ENCODE data around the gene THNSL1. TPM values are rescaled to one million over a fixed set of nuclear protein-coding genes. Genes with fewer than 3 reads are reported as not detected.
"Not testable (repeated sequence)": the region's sequence is repeated elsewhere in the genome, so short reads cannot be mapped to it uniquely, and the experiment has no call there.

THNSL1 gene
- total RNA-seq: 4.3 and 5.6 TPM in 2 replicates
- 1.6 and 2.2 TPM in 2 replicates for polyA plus RNA-seq
- polyA plus RNA-seq (2012): 1.4 and 2.2 TPM in 2 replicates
- 0.07 and 0.20 TPM in 2 replicates for polyA minus RNA-seq (ENCODE audit: low replicate concordance)

DNA sequence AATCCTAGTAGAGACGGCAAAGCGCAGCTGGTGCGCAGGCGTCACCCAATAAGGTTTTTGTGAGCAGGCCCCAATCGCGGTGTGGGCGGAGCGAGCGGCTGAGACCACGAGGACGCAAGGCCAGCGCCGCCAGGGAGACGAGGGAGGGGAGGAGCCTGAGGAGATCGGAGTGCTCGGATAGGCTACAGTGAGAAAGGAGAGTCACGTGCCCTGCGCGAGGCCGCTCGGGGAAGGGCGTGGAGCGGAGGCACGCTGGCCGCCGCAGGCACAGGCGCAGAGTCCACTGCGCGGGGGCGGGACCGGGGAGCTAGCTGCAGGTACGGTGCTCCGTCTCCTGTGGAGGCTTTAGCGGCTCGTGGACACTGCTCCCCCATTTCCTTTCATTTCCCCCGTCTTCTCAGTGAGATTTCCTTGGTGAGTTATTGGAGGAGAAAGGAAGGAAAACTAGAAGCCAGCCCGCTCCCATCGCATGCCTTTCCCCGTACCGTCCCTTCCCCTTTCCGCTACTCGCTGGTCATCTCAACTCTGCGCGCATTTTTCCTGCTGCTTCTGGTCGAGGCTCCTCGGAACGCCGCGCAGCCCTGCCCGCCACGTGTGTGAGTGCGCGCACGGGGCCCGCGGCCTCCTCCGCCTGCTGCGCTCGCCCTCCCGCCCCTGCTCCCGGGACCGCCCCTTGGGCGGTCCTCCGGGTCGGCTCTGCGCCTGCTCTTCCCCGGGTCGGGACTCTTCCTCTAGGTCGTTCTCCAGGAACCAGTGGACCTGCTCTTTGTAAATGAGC, at the start of gene THNSL1:
THNSL1 (plus strand) TSS at position 237 of the 778 bp plus-strand sequence. CDS start 6,612 bp downstream, outside the sequence.
- Histone ChIP-seq H3K4me1 (ENCODE audit: control insufficient read depth, extremely low read depth, insufficient read depth, low read length) (no peaks in the 10 kb centered on the region), H3K27me3 (ENCODE audit: control insufficient read depth, insufficient read depth, low read length) (no peaks in the 10 kb centered on the region), H4K20me1 (ENCODE audit: control insufficient read depth, extremely low read depth, insufficient read depth, low read length) (no peaks in the 10 kb centered on the region), H3K27ac (ENCODE audit: insufficient read depth, low read length) (peak within 1 kb of the TSS; percentile 82), H3K4me2 (ENCODE audit: extremely low read depth, insufficient read depth, low read length) (peak within 1 kb of the TSS; percentile 95), H3K9ac (ENCODE audit: insufficient read depth, low read length) (peak within 1 kb of the TSS; percentile 70), H3K4me3 (replicated peaks in 1 of 4; ENCODE audit: control extremely low read depth in 1 of 4, insufficient read depth in 1 of 4, low read depth in 3 of 4, low read length in 4 of 4) (peak within 1 kb of the TSS; percentile 61 to 80 (median 74)), H3K9me3 (ENCODE audit: control insufficient read depth, insufficient read depth, low read depth, low read length) (no peaks in the 10 kb centered on the region), H3K79me2 (ENCODE audit: control insufficient read depth, insufficient read depth, low read length) (no peaks in the 10 kb centered on the region), H3K36me3 (ENCODE audit: control insufficient read depth, insufficient read depth, low read length) (no peaks in the 10 kb centered on the region), H2AFZ (ENCODE audit: low read length) (peak within 1 kb of the TSS; percentile 98)
- no peak for TF ChIP-seq EZH2 (IDR thresholded peaks at IDR 0.05; ENCODE audit: low read length, missing control alignments)
- TF ChIP-seq, protein P1, sequence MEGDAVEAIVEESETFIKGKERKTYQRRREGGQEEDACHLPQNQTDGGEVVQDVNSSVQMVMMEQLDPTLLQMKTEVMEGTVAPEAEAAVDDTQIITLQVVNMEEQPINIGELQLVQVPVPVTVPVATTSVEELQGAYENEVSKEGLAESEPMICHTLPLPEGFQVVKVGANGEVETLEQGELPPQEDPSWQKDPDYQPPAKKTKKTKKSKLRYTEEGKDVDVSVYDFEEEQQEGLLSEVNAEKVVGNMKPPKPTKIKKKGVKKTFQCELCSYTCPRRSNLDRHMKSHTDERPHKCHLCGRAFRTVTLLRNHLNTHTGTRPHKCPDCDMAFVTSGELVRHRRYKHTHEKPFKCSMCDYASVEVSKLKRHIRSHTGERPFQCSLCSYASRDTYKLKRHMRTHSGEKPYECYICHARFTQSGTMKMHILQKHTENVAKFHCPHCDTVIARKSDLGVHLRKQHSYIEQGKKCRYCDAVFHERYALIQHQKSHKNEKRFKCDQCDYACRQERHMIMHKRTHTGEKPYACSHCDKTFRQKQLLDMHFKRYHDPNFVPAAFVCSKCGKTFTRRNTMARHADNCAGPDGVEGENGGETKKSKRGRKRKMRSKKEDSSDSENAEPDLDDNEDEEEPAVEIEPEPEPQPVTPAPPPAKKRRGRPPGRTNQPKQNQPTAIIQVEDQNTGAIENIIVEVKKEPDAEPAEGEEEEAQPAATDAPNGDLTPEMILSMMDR (conservative IDR thresholded peaks at IDR 0.05 in 1 of 2, IDR thresholded peaks at IDR 0.05 in 1 of 2; ENCODE audit: low read depth in 1 of 2, low read length in 2 of 2): no peak
- peak; percentile 98 to 99 for DNase-seq (ENCODE audit: low read depth in 2 of 2)

DNA sequence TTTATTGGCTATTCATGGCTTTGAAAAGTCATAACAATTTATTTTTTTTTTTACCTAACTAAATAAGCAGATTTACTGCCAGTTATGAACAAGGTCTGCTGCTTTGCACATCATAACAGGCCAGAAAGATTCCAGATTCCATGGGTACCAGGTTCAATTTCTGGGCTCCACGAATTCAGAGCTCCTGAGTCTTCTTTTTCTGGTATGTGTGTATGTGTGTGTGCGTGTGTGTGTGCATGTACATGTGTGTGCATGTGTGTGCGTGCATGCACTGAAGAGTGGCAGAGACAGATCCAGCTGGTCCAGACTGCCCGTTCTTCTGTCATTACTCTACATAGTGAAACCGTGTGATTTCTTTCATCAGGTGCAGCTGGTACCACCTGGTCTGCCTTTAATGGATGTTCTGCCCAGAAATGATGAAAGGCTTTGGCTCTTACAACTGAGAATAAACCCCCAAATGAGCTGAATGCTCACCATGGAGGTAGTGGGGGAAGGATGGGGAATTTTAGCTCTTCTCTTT, 49.4 kb upstream of the THNSL1 start:
- Histone ChIP-seq H3K4me1 (ENCODE audit: control insufficient read depth, extremely low read depth, insufficient read depth, low read length) (no peaks in the 10 kb centered on the region), H2AFZ (ENCODE audit: low read length) (no peak overlapping the region), H3K9ac (ENCODE audit: insufficient read depth, low read length) (no peak overlapping the region), H3K9me3 (ENCODE audit: control insufficient read depth, insufficient read depth, low read depth, low read length) (no peaks in the 10 kb centered on the region), H3K4me2 (ENCODE audit: extremely low read depth, insufficient read depth, low read length) (no peak overlapping the region), H3K36me3 (ENCODE audit: control insufficient read depth, insufficient read depth, low read length) (no peaks in the 10 kb centered on the region), H3K27ac (ENCODE audit: insufficient read depth, low read length) (no peak overlapping the region), H3K4me3 (replicated peaks in 1 of 4; ENCODE audit: control extremely low read depth in 1 of 4, insufficient read depth in 1 of 4, low read depth in 3 of 4, low read length in 4 of 4) (no peak overlapping the region), H3K79me2 (ENCODE audit: control insufficient read depth, insufficient read depth, low read length) (no peaks in the 10 kb centered on the region), H4K20me1 (ENCODE audit: control insufficient read depth, extremely low read depth, insufficient read depth, low read length) (no peaks in the 10 kb centered on the region), H3K27me3 (ENCODE audit: control insufficient read depth, insufficient read depth, low read length) (no peaks in the 10 kb centered on the region)
- TF ChIP-seq EZH2 (IDR thresholded peaks at IDR 0.05; ENCODE audit: low read length, missing control alignments): no peak
- TF ChIP-seq, protein P1 (conservative IDR thresholded peaks at IDR 0.05 in 1 of 2, IDR thresholded peaks at IDR 0.05 in 1 of 2; ENCODE audit: low read depth in 1 of 2, low read length in 2 of 2): no peak
- no peak for DNase-seq (ENCODE audit: low read depth in 2 of 2)

GRCh38 chr10:24968349-24968748, 48.1 kb upstream of the THNSL1 start:
- Histone ChIP-seq H3K9me3 (ENCODE audit: control insufficient read depth, insufficient read depth, low read depth, low read length) (no peaks in the 10 kb centered on the region), H4K20me1 (ENCODE audit: control insufficient read depth, extremely low read depth, insufficient read depth, low read length) (no peaks in the 10 kb centered on the region), H3K4me3 (replicated peaks in 1 of 4; ENCODE audit: control extremely low read depth in 1 of 4, insufficient read depth in 1 of 4, low read depth in 3 of 4, low read length in 4 of 4) (no peak overlapping the region), H3K27ac (ENCODE audit: insufficient read depth, low read length) (no peak overlapping the region), H3K36me3 (ENCODE audit: control insufficient read depth, insufficient read depth, low read length) (no peaks in the 10 kb centered on the region), H3K4me1 (ENCODE audit: control insufficient read depth, extremely low read depth, insufficient read depth, low read length) (no peaks in the 10 kb centered on the region), H3K9ac (ENCODE audit: insufficient read depth, low read length) (no peak overlapping the region), H3K79me2 (ENCODE audit: control insufficient read depth, insufficient read depth, low read length) (no peaks in the 10 kb centered on the region), H3K4me2 (ENCODE audit: extremely low read depth, insufficient read depth, low read length) (no peak overlapping the region), H3K27me3 (ENCODE audit: control insufficient read depth, insufficient read depth, low read length) (no peaks in the 10 kb centered on the region), H2AFZ (ENCODE audit: low read length) (no peak overlapping the region)
- no peak for DNase-seq (ENCODE audit: low read depth in 2 of 2)
- TF ChIP-seq EZH2 (IDR thresholded peaks at IDR 0.05; ENCODE audit: low read length, missing control alignments): no peak
- TF ChIP-seq, protein P1 (conservative IDR thresholded peaks at IDR 0.05 in 1 of 2, IDR thresholded peaks at IDR 0.05 in 1 of 2; ENCODE audit: low read depth in 1 of 2, low read length in 2 of 2): no peak

DNA sequence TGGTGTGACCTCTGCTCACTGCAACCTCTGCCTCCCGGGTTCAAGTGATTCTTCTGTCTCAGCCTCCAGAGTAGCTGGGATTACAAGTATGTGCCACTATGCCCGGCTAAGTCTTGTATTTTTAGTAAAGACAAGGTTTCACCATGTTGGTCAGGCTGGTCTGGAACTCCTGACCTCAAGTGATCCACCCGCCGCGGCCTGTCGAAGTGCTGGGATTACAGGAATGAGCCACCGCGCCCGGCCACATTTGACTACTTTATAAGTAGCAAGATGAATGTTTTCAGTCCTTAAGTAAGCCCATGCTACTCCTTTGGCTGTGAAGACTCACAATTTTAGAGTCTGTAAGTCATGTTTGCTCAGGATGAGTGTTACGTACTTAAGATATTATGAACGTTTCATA, 47.5 kb upstream of the THNSL1 start:
- not testable (repeated sequence) for H3K36me3 ChIP-seq (ENCODE audit: control insufficient read depth, insufficient read depth, low read length); H3K9me3 ChIP-seq (ENCODE audit: control insufficient read depth, insufficient read depth, low read depth, low read length); H3K4me2 ChIP-seq (ENCODE audit: extremely low read depth, insufficient read depth, low read length); H3K4me3 ChIP-seq (replicated peaks in 1 of 4; ENCODE audit: control extremely low read depth in 1 of 4, insufficient read depth in 1 of 4, low read depth in 3 of 4, low read length in 4 of 4); H3K27ac ChIP-seq (ENCODE audit: insufficient read depth, low read length); H3K4me1 ChIP-seq (ENCODE audit: control insufficient read depth, extremely low read depth, insufficient read depth, low read length); H2AFZ ChIP-seq (ENCODE audit: low read length); H3K79me2 ChIP-seq (ENCODE audit: control insufficient read depth, insufficient read depth, low read length); H3K27me3 ChIP-seq (ENCODE audit: control insufficient read depth, insufficient read depth, low read length); H3K9ac ChIP-seq (ENCODE audit: insufficient read depth, low read length); H4K20me1 ChIP-seq (ENCODE audit: control insufficient read depth, extremely low read depth, insufficient read depth, low read length); DNase-seq (ENCODE audit: low read depth in 2 of 2)
